ENCODE measurements around the gene ATP1B3.

ATP1B3 gene

DNA sequence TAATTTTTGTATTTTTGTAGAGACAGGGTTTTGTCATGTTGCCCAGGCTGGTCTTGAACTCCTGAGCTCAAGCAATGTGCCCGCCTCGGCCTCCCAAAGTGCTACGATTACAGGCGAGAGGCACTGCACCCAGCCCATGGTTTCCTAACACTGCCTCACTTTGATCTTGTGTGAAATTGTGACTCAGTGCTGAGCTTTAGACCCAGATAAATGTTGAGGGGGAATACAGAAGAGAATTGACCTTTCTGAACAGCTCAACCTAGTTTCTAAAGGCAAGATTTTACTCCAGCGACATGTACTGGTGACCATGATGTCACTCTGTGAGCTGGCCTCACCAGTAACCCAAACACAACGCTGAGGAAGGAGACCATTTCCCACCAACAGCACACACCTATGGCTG, 73.5 kb downstream of the ATP1B3 start:
- in situ Hi-C loops (cut with HindIII; ENCODE audit: low pct_ligation_motif_present, low sequenced_read_pairs) = no loop called here
- no peaks in the 10 kb centered on the region for H3K36me3 ChIP-seq (replicated peaks)
- no peak overlapping the region for H3K4me3 ChIP-seq (ENCODE audit: low read depth, low read length)
- TF ChIP-seq, protein P1, sequence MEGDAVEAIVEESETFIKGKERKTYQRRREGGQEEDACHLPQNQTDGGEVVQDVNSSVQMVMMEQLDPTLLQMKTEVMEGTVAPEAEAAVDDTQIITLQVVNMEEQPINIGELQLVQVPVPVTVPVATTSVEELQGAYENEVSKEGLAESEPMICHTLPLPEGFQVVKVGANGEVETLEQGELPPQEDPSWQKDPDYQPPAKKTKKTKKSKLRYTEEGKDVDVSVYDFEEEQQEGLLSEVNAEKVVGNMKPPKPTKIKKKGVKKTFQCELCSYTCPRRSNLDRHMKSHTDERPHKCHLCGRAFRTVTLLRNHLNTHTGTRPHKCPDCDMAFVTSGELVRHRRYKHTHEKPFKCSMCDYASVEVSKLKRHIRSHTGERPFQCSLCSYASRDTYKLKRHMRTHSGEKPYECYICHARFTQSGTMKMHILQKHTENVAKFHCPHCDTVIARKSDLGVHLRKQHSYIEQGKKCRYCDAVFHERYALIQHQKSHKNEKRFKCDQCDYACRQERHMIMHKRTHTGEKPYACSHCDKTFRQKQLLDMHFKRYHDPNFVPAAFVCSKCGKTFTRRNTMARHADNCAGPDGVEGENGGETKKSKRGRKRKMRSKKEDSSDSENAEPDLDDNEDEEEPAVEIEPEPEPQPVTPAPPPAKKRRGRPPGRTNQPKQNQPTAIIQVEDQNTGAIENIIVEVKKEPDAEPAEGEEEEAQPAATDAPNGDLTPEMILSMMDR (IDR thresholded peaks at IDR 0.05; ENCODE audit: low read depth, low read length, missing control alignments) = no peak
- H3K27me3 ChIP-seq (replicated peaks) = no peaks in the 10 kb centered on the region
- no peak for DNase-seq
- no peak overlapping the region for H3K27ac ChIP-seq

DNA sequence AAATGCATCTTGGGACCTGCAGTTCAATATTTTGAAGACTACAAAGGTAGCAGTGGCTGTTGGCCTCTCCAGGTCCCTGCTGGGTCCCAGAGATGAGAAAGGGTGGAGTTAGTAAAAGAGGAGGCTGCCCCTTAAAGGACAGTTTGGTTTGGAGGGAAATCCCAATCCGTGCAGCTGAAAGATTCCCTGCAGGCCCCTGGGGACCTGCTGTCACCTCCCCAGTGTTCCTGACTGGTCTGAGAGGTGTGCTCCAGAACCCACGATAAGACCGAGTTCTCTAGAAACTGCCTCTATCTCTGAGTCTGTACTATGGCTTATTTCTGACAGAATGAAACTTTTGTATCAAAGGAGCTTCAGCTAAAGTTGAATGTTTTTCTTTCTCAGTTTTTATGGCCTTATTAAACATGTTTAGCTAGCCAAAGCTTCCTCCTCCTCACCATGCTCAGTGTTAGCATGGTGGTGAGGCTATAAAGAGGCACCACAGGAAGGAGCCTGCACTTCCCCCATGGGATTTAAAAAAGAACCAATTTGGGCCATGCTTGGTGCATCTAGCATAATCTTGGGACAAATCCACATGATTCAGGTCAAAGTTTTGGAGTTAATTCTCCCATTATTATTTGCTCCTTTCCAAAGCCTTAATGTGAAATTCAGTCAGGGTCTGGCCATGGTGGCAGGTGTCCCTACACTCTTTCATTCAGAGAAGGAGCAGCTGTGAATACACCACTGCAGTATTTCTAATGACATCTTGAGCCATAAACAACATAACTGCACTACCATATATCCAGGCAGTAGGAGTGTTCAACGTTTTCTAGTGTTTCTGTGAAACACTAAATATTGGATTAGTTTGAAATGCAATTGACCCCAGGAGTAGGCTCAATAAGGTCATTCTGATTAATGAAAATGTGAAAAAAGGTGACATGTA, 74.4 kb downstream of the ATP1B3 start:
- Histone ChIP-seq H3K36me3 (replicated peaks) (no peaks in the 10 kb centered on the region), H3K27me3 (replicated peaks) (no peaks in the 10 kb centered on the region), H3K4me3 (ENCODE audit: low read depth, low read length) (no peak overlapping the region), H3K27ac (no peak overlapping the region)
- TF ChIP-seq, protein P1 (IDR thresholded peaks at IDR 0.05; ENCODE audit: low read depth, low read length, missing control alignments) = no peak
- DNase-seq = no peak
- in situ Hi-C loops (cut with HindIII; ENCODE audit: low pct_ligation_motif_present, low sequenced_read_pairs) = no loop called here

GRCh38 chr3:141952611-141953010, 76.2 kb downstream of the ATP1B3 start:
- Histone ChIP-seq H3K4me3 (ENCODE audit: low read depth, low read length) (no peak overlapping the region), H3K27me3 (replicated peaks) (no peaks in the 10 kb centered on the region), H3K36me3 (replicated peaks) (no peaks in the 10 kb centered on the region), H3K27ac (no peak overlapping the region)
- in situ Hi-C loops (cut with HindIII; ENCODE audit: low pct_ligation_motif_present, low sequenced_read_pairs) = no loop called here
- no peak for DNase-seq
- TF ChIP-seq, protein P1 (IDR thresholded peaks at IDR 0.05; ENCODE audit: low read depth, low read length, missing control alignments) = no peak

- Histone ChIP-seq H3K36me3 (replicated peaks) (no peaks in the 10 kb centered on the region), H3K4me3 (ENCODE audit: low read depth, low read length) (no peak overlapping the region), H3K27me3 (replicated peaks) (no peaks in the 10 kb centered on the region), H3K27ac (no peak overlapping the region)
- TF ChIP-seq, protein P1 (IDR thresholded peaks at IDR 0.05; ENCODE audit: low read depth, low read length, missing control alignments) = no peak
- in situ Hi-C loops (cut with HindIII; ENCODE audit: low pct_ligation_motif_present, low sequenced_read_pairs) = no loop called here
- DNase-seq = peak; percentile 35
Measured at GRCh38 chr3:141955175-141955574, 78.7 kb downstream of the ATP1B3 start.

- no peaks in the 10 kb centered on the region for H3K27me3 ChIP-seq (replicated peaks)
- in situ Hi-C loops (cut with HindIII; ENCODE audit: low pct_ligation_motif_present, low sequenced_read_pairs) = no loop called here
- TF ChIP-seq, protein P1 (IDR thresholded peaks at IDR 0.05; ENCODE audit: low read depth, low read length, missing control alignments) = no peak
- peak; percentile 59 for DNase-seq
- H3K4me3 ChIP-seq (ENCODE audit: low read depth, low read length) = no peak overlapping the region
- H3K36me3 ChIP-seq (replicated peaks) = no peaks in the 10 kb centered on the region
- H3K27ac ChIP-seq = peak overlapping the region; percentile 60
Measured at GRCh38 chr3:141959589-141960554, 83.4 kb downstream of the ATP1B3 start.

Measured in brain microvascular endothelial cell (primary cell).